RWPE2 (cell line): ENCODE measurements around the gene CORO2B.

Experiments
- ATAC-seq: fragments of 200-7000 bp; cut with Tn5 transposase; 3 replicates; pipeline ENCODE4 v1.9.1; 2021; ENCODE audit warnings: low read depth
- DNase-seq: peaks from one replicate; pipeline ENCODE4 v3.0.0-alpha.2; 2020; ENCODE audit warnings: low spot score
- H3K27ac ChIP-seq: fragments of 450-650 bp; 2 replicates; pipeline ENCODE4 v1.5.1; 2017; ENCODE audit warnings: mild to moderate bottlenecking; ENCODE audit not compliant: poor library complexity, severe bottlenecking
- H3K27me3 ChIP-seq: fragments of 250-450 bp; sonication (Bioruptor Pico); 2 replicates; pipeline ENCODE4 v1.5.1; 2021; ENCODE audit warnings: mild to moderate bottlenecking, moderate library complexity; ENCODE audit not compliant: insufficient read depth, poor library complexity, severe bottlenecking
- H3K36me3 ChIP-seq: fragments of 250-450 bp; sonication (Bioruptor Pico); 2 replicates; pipeline ENCODE4 v1.5.1; 2020; ENCODE audit warnings: low read depth, mild to moderate bottlenecking, moderate library complexity
- H3K4me1 ChIP-seq: fragments of 250-450 bp; sonication (Bioruptor Pico); 2 replicates; pipeline ENCODE4 v1.5.1; 2021; ENCODE audit warnings: mild to moderate bottlenecking, moderate library complexity; ENCODE audit not compliant: insufficient read depth, poor library complexity, severe bottlenecking
- H3K4me3 ChIP-seq: fragments of 250-450 bp; sonication (Bioruptor Pico); 2 replicates; pipeline ENCODE4 v1.5.1; 2021; ENCODE audit warnings: mild to moderate bottlenecking, moderate library complexity; ENCODE audit not compliant: severe bottlenecking
- H3K9me3 ChIP-seq: fragments of 250-450 bp; sonication (Bioruptor Pico); 2 replicates; pipeline ENCODE4 v1.5.1; 2021; ENCODE audit warnings: mild to moderate bottlenecking, moderate library complexity; ENCODE audit not compliant: severe bottlenecking
- CTCF ChIP-seq: fragments of 450-650 bp; IDR thresholded peaks from one replicate; pipeline ENCODE4 v1.5.1; 2017; ENCODE audit warnings: mild to moderate bottlenecking, moderate library complexity; ENCODE audit not compliant: poor library complexity, severe bottlenecking

CORO2B gene

DNA sequence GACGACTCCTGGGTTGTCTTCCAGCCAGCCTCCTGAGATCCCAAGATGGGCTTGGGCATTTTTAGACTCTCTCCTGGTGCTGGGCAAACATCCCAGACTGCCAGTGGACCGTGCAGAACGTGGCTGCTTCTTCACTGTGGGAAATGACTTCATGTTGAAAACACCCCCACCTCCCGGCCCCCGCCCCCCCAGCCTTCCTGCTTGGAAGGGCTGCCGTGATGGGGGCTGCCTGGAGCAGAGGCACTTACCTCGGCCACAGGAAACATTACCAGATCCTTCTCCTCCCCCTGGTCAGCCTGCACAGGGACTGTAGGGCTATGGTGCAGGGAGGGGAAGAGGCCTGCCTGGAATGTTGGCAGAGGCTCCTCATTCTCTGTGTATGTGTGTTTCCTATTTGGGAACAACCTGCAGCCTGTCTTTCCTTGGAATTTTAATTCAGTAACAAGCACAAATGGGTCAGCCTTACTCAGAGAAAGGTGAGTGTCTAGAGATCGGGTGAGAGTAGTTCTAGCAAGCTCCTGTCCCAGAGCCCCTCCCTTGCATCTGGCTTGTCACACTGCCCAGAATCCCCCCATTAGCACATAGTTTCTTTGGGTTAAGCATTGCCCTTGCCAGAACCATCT, 151.1 kb downstream of the CORO2B start:
- no peak for TF ChIP-seq CTCF
- Histone ChIP-seq H3K4me3 (no peak overlapping the region), H3K27me3 (no peaks in the 10 kb centered on the region), H3K27ac (no peak overlapping the region), H3K4me1 (no peaks in the 10 kb centered on the region), H3K36me3 (no peaks in the 10 kb centered on the region), H3K9me3 (no peaks in the 10 kb centered on the region)
- peak; percentile 38; the same call in 2 of the 3 replicates for ATAC-seq
- no peak for DNase-seq

DNA sequence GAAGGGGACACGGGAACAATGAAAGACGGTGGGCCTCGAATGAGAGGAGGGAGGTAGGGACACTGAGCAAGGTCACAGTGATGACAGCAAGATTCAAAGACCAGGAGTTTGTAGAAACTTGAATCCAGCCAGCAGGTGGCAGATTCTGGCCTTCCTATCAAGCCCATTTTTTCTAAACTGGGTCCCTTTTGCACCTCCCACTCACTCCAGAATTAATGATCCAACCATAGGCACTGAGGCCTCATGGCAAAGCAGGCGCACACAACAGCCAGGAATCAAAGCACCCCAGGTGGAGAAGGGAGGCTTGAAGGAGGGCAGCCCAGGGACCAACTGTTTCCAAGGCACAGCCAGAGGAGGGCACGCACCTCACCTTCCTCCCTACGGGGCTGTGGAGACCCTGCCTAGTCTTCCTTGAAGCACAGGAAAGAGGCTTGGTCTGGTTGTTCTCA, 151.7 kb downstream of the CORO2B start:
- no peaks in the 10 kb centered on the region for H3K36me3 ChIP-seq
- no peak for DNase-seq
- no peaks in the 10 kb centered on the region for H3K9me3 ChIP-seq
- peak; percentile 66 for TF ChIP-seq CTCF
- 0 out of 3 replicates have a peak, but pooled peaks have one; percentile 7 for ATAC-seq
- H3K4me1 ChIP-seq, result no peaks in the 10 kb centered on the region
- no peaks in the 10 kb centered on the region for H3K27me3 ChIP-seq
- no peak overlapping the region for H3K4me3 ChIP-seq
- no peak overlapping the region for H3K27ac ChIP-seq

GRCh38 chr15:68730976-68731897, 152.4 kb downstream of the CORO2B start:
- no peaks in the 10 kb centered on the region for H3K4me1 ChIP-seq
- no peak overlapping the region for H3K27ac ChIP-seq
- no peaks in the 10 kb centered on the region for H3K36me3 ChIP-seq
- TF ChIP-seq CTCF, result no peak
- H3K27me3 ChIP-seq, result no peaks in the 10 kb centered on the region
- H3K9me3 ChIP-seq, result no peaks in the 10 kb centered on the region
- H3K4me3 ChIP-seq, result no peak overlapping the region
- ATAC-seq (peak; percentile 36), DNase-seq (no peak)

DNA sequence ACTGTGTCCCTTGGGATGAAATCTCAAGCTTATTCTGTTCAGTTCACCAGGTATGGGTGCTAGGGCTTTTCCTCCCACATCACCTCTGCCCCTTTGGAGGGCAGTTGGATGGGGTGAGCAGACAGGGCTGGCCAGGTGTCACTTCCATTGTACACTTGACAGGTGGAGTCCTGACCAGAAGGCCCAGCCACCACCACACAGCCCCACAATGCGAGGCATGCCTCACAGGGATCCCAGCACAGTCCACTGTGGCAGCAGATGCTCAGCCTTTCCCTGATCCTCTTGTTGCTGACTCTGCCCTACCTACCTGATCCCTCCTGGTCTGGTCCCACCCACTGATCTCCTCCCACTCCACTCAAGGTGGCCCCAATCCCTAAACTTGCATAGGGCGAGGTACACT, 153.7 kb downstream of the CORO2B start:
- Histone ChIP-seq H3K36me3 (no peaks in the 10 kb centered on the region), H3K4me3 (no peak overlapping the region), H3K27me3 (no peaks in the 10 kb centered on the region), H3K9me3 (no peaks in the 10 kb centered on the region), H3K4me1 (no peaks in the 10 kb centered on the region), H3K27ac (no peak overlapping the region)
- no peak for DNase-seq
- ATAC-seq, result no peak
- no peak for TF ChIP-seq CTCF
